ENCODE measurements around the gene SIPA1L3.

DNA sequence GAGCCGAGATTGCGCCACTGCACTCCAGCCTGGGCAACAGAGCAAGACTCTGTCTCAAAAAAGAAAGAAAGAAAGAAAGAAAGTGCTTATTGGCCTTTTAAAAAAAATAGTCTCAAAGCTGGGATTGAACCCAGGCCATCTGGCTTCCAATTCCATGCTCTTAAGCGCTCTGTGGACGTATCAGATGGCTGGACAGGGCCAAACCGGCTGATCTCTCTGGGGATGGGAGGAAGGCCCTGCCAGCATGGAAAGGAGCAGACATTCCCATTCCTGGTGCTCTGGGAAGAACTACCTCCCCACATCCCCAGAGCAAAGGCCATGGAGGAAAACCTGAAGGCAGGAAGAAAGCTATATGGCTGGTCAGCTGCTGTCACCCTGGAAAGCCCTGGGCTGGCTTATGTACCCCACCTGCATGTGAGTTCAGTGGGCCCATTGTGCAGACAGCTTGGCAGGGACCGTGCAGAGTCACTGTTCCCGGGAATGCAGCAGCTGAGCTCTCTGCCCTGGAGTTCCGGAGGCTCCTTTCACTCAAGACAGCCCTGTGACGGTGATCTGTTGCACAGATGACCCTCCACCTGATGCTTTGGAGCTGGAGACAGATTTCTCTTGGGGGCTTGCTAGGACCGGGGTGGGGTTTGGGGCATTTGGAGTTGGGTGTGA, 84.3 kb downstream of the SIPA1L3 start:
- no peak for TF ChIP-seq POLR2A (IDR thresholded peaks at IDR 0.05)
- TF ChIP-seq, protein P1, sequence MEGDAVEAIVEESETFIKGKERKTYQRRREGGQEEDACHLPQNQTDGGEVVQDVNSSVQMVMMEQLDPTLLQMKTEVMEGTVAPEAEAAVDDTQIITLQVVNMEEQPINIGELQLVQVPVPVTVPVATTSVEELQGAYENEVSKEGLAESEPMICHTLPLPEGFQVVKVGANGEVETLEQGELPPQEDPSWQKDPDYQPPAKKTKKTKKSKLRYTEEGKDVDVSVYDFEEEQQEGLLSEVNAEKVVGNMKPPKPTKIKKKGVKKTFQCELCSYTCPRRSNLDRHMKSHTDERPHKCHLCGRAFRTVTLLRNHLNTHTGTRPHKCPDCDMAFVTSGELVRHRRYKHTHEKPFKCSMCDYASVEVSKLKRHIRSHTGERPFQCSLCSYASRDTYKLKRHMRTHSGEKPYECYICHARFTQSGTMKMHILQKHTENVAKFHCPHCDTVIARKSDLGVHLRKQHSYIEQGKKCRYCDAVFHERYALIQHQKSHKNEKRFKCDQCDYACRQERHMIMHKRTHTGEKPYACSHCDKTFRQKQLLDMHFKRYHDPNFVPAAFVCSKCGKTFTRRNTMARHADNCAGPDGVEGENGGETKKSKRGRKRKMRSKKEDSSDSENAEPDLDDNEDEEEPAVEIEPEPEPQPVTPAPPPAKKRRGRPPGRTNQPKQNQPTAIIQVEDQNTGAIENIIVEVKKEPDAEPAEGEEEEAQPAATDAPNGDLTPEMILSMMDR (IDR thresholded peaks at IDR 0.05): no peak

Measured in heart left ventricle (tissue), 13 donors.